ENCODE measurements around the gene CAMKMT. TPM values are rescaled to one million over a fixed set of nuclear protein-coding genes. Genes with fewer than 3 reads are reported as not detected.

CAMKMT gene
- total RNA-seq, 2 experiments from 2014 or later: 11.9 to 13.9 TPM

GRCh38 chr2:44453259-44453658, 91.5 kb downstream of the CAMKMT start:
- POLR2A ChIA-PET: no interaction called here
- Mint-ChIP-seq H3K4me1 (ENCODE audit: low read depth) (no peaks in the 10 kb centered on the region), H3K27me3 (no peaks in the 10 kb centered on the region), H3K4me3 (no peak overlapping the region), H3K36me3 (ENCODE audit: low read depth) (no peaks in the 10 kb centered on the region), H3K9me3 (no peaks in the 10 kb centered on the region), H3K27ac (no peak overlapping the region)
- intact Hi-C loops (cut with DNase I, micrococcal nuclease): no loop called here
- no peak for ATAC-seq (ENCODE audit: poor library complexity)
- Histone ChIP-seq H3K36me3 (ENCODE audit: insufficient read depth, low read length) (no peaks in the 10 kb centered on the region), H3K27me3 (ENCODE audit: control insufficient read depth in 1 of 2, insufficient read depth in 2 of 2, low read length in 2 of 2) (no peaks in the 10 kb centered on the region), H3K27ac (ENCODE audit: low read depth in 1 of 2, low read length in 2 of 2) (no peak overlapping the region), H3K9me3 (ENCODE audit: control insufficient read depth in 1 of 2, insufficient read depth in 1 of 2, low read length in 2 of 2) (no peaks in the 10 kb centered on the region), H3K4me3 (ENCODE audit: low read length) (no peak overlapping the region), H3K4me1 (ENCODE audit: insufficient read depth, low read length) (no peaks in the 10 kb centered on the region)
- TF ChIP-seq CTCF (IDR thresholded peaks at IDR 0.05): no peak
- DNase-seq: no peak
- CTCF ChIA-PET: interaction anchor here (1.3 kb wide), 1 partner anchor 9 kb away, joined by 3 read pairs; no protein-coding TSS in a partner anchor

- intact Hi-C loops (cut with DNase I, micrococcal nuclease): no loop called here
- Histone ChIP-seq H3K4me3 (ENCODE audit: low read length) (no peak overlapping the region), H3K9me3 (ENCODE audit: control insufficient read depth in 1 of 2, insufficient read depth in 1 of 2, low read length in 2 of 2) (no peaks in the 10 kb centered on the region), H3K27me3 (ENCODE audit: control insufficient read depth in 1 of 2, insufficient read depth in 2 of 2, low read length in 2 of 2) (no peaks in the 10 kb centered on the region), H3K4me1 (ENCODE audit: insufficient read depth, low read length) (no peaks in the 10 kb centered on the region), H3K27ac (ENCODE audit: low read depth in 1 of 2, low read length in 2 of 2) (no peak overlapping the region), H3K36me3 (ENCODE audit: insufficient read depth, low read length) (no peaks in the 10 kb centered on the region)
- no peak for TF ChIP-seq CTCF (IDR thresholded peaks at IDR 0.05)
- DNase-seq: no peak
- Mint-ChIP-seq H3K27me3 (no peaks in the 10 kb centered on the region), H3K27ac (no peak overlapping the region), H3K36me3 (ENCODE audit: low read depth) (peaks cover 4% of the 10 kb centered on the region), H3K9me3 (no peaks in the 10 kb centered on the region), H3K4me1 (ENCODE audit: low read depth) (no peaks in the 10 kb centered on the region), H3K4me3 (no peak overlapping the region)
- ChIA-PET CTCF (interaction anchor here (1.7 kb wide), 1 partner anchor 23 kb away, joined by 7 read pairs; no protein-coding TSS in a partner anchor), POLR2A (no interaction called here)
- no peak for ATAC-seq (ENCODE audit: poor library complexity)
These were observed 94.1 kb downstream of the CAMKMT start for GRCh38 chr2:44455877-44456276.

DNA sequence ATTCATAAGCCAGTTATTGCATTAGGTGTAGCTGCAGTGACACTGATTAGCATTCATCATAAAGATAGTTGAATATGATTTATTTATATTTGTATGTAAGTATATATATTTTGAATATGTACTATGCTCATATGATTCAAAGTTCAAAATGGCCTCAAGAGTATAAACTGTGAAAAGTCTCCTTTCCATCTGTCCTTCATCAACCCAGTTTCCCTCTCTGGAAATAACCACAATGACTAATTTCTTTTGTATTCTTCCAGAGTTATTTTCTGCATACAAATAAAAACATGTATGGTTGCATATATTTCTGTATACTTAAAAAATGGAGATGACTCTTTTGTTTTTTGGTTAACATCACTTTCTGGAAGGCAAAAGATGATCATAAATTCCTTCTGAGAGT, 95.2 kb downstream of the CAMKMT start:
- Mint-ChIP-seq H3K4me3 (no peak overlapping the region), H3K36me3 (ENCODE audit: low read depth) (peaks cover 4% of the 10 kb centered on the region), H3K27me3 (no peaks in the 10 kb centered on the region), H3K4me1 (ENCODE audit: low read depth) (no peaks in the 10 kb centered on the region), H3K9me3 (no peaks in the 10 kb centered on the region), H3K27ac (no peak overlapping the region)
- ATAC-seq (ENCODE audit: poor library complexity) (no peak), DNase-seq (no peak)
- no peaks in the 10 kb centered on the region for H3K36me3 ChIP-seq (ENCODE audit: insufficient read depth, low read length)
- no peak overlapping the region for H3K4me3 ChIP-seq (ENCODE audit: low read length)
- CTCF ChIA-PET: interaction anchor here (2.4 kb wide), 1 partner anchor 22 kb away, joined by 6 read pairs; no protein-coding TSS in a partner anchor
- H3K9me3 ChIP-seq (ENCODE audit: control insufficient read depth in 1 of 2, insufficient read depth in 1 of 2, low read length in 2 of 2): no peaks in the 10 kb centered on the region
- intact Hi-C loops (cut with DNase I, micrococcal nuclease): no loop called here
- no peaks in the 10 kb centered on the region for H3K27me3 ChIP-seq (ENCODE audit: control insufficient read depth in 1 of 2, insufficient read depth in 2 of 2, low read length in 2 of 2)
- H3K27ac ChIP-seq (ENCODE audit: low read depth in 1 of 2, low read length in 2 of 2): no peak overlapping the region
- H3K4me1 ChIP-seq (ENCODE audit: insufficient read depth, low read length): no peaks in the 10 kb centered on the region
- TF ChIP-seq CTCF (IDR thresholded peaks at IDR 0.05): no peak
- POLR2A ChIA-PET: no interaction called here
